ENCODE results near the gene CDH13. TPM values are rescaled to one million over a fixed set of nuclear protein-coding genes. Genes with fewer than 3 reads are reported as not detected.

CDH13 gene
- total RNA-seq, 1 donor from 2014 or later: 45.1 TPM

DNA sequence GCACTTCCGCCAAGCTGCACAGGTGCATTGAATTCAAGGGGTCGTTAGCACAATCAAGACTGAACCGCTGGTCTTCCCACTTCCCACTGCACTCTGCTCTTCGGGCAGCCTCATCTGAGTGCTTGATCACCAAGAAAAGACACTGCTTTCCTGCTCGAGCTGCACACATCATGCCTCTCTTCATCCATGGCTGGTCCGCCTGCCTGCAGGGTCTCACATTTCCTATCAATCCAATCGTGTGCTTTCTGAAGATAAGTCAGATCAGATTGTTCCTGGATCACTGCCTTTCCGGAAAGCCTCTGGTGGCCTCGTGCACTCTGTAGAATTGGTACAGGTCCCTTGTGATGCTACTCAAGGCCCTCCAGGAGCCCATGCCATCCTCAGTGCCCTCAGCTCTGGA, 1150.2 kb downstream of the CDH13 start:
- Mint-ChIP-seq H3K4me1 (ENCODE audit: low read depth) (peaks cover 6% of the 10 kb centered on the region), H3K36me3 (ENCODE audit: low read depth) (no peaks in the 10 kb centered on the region), H3K27me3 (ENCODE audit: low read depth) (peaks cover 2% of the 10 kb centered on the region), H3K9me3 (ENCODE audit: low read depth) (no peaks in the 10 kb centered on the region), H3K4me3 (ENCODE audit: unreplicated experiment) (no peak overlapping the region), H3K27ac (ENCODE audit: unreplicated experiment) (no peak overlapping the region)
- no peak for DNase-seq (ENCODE audit: low spot score)
- TF ChIP-seq, protein P1, sequence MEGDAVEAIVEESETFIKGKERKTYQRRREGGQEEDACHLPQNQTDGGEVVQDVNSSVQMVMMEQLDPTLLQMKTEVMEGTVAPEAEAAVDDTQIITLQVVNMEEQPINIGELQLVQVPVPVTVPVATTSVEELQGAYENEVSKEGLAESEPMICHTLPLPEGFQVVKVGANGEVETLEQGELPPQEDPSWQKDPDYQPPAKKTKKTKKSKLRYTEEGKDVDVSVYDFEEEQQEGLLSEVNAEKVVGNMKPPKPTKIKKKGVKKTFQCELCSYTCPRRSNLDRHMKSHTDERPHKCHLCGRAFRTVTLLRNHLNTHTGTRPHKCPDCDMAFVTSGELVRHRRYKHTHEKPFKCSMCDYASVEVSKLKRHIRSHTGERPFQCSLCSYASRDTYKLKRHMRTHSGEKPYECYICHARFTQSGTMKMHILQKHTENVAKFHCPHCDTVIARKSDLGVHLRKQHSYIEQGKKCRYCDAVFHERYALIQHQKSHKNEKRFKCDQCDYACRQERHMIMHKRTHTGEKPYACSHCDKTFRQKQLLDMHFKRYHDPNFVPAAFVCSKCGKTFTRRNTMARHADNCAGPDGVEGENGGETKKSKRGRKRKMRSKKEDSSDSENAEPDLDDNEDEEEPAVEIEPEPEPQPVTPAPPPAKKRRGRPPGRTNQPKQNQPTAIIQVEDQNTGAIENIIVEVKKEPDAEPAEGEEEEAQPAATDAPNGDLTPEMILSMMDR (IDR thresholded peaks at IDR 0.05): no peak

DNA sequence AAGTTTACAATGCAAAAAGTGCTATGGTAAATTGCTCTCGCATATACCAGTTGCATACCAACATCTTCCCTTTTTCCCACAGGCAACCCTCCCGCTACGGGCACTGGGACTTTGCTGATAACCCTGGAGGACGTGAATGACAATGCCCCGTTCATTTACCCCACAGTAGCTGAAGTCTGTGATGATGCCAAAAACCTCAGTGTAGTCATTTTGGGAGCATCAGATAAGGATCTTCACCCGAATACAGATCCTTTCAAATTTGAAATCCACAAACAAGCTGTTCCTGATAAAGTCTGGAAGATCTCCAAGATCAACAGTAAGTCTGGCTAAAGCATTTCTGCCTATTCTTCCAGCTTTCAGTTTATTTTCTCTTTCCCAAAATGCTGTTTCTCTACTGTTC, 1153.1 kb downstream of the CDH13 start:
- TF ChIP-seq, protein P1 (IDR thresholded peaks at IDR 0.05): no peak
- no peaks in the 10 kb centered on the region for H3K36me3 Mint-ChIP-seq (ENCODE audit: low read depth)
- no peak overlapping the region for H3K27ac Mint-ChIP-seq (ENCODE audit: unreplicated experiment)
- H3K4me3 Mint-ChIP-seq (ENCODE audit: unreplicated experiment): no peak overlapping the region
- no peaks in the 10 kb centered on the region for H3K9me3 Mint-ChIP-seq (ENCODE audit: low read depth)
- peaks cover 6% of the 10 kb centered on the region for H3K4me1 Mint-ChIP-seq (ENCODE audit: low read depth)
- peaks cover 2% of the 10 kb centered on the region for H3K27me3 Mint-ChIP-seq (ENCODE audit: low read depth)
- DNase-seq (ENCODE audit: low spot score): no peak

DNA sequence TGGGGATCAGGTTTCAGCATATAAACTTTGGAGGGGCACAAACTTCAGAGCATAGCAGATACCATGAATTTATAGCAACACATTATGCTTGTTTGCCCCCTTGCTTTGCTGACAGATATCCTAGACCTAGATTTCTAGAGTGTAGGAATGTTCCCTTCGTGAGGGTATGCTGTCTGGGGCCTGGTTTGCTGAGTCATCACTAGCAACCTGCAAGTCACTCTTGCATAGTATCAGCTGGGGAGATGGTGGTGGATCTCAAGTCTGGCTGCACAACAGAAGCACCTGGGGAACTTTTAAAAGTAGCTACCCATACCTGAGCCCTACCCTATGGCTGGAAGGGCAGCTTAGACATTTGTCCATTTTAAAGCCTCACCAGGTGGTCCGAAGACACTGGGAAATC, 1158.7 kb downstream of the CDH13 start:
- H3K4me1 Mint-ChIP-seq (ENCODE audit: low read depth): no peaks in the 10 kb centered on the region
- H3K27ac Mint-ChIP-seq (ENCODE audit: unreplicated experiment): no peak overlapping the region
- TF ChIP-seq, protein P1 (IDR thresholded peaks at IDR 0.05): no peak
- H3K36me3 Mint-ChIP-seq (ENCODE audit: low read depth): no peaks in the 10 kb centered on the region
- H3K4me3 Mint-ChIP-seq (ENCODE audit: unreplicated experiment): no peak overlapping the region
- no peak for DNase-seq (ENCODE audit: low spot score)
- no peaks in the 10 kb centered on the region for H3K9me3 Mint-ChIP-seq (ENCODE audit: low read depth)
- no peaks in the 10 kb centered on the region for H3K27me3 Mint-ChIP-seq (ENCODE audit: low read depth)

DNA sequence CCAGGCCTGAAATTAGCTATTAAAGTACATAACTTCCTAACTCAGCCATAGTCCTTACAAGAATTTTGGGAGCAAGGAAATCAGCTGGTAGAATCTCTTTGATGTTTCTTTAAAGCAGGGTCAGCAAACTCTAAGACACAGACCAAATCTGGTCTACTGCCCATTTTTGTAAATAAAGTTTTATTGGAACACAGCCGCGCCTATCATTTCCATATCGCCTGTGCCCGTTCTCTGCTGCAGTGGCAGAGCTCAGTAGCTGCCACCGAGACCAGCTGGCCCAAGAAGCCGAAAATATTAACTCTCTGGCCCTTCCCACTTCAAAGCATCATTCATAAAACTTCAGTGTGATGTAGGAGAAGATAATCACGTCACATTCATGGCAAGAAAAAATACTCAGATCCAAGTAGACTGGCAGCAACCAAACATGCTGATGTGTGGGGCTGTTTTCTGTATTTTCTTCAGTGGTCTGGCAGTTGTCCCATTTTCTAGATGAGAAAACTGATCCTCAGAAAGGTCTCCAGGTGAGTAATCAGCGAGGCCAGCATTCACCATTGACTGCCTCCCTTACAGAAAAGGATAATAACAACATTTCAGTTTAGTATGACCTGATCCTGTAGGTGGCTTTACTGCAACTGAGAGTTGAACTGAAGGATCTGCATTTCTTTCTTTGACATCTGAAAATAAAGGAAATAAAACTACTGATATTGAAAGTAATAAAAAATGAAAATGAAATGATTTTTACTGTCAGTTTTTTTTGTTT, 1163.1 kb downstream of the CDH13 start:
- TF ChIP-seq, protein P1 (IDR thresholded peaks at IDR 0.05): no peak
- Mint-ChIP-seq H3K27me3 (ENCODE audit: low read depth) (no peaks in the 10 kb centered on the region), H3K36me3 (ENCODE audit: low read depth) (no peaks in the 10 kb centered on the region), H3K9me3 (ENCODE audit: low read depth) (peaks cover 5% of the 10 kb centered on the region), H3K4me3 (ENCODE audit: unreplicated experiment) (no peak overlapping the region), H3K27ac (ENCODE audit: unreplicated experiment) (no peak overlapping the region), H3K4me1 (ENCODE audit: low read depth) (no peaks in the 10 kb centered on the region)
- DNase-seq (ENCODE audit: low spot score): no peak

DNA sequence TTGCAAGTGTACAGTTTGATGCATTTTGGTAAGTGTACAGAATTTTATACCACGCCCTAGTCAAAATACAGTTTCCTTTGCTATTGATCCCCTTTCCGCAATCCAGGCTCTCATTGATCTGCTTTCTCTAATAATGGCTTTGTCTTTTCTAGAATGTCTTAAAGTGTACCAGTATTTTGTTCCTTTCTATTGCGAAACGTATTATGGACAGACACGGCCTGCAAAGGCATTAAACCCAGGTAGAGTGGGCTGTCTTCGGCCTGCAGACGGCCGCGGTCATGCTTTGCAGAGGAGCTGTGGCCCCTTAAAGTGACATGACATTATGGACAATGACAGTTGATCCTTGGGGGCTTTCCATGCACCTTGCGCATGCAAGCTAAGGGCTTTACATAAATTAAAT, 1165.1 kb downstream of the CDH13 start:
- TF ChIP-seq, protein P1 (IDR thresholded peaks at IDR 0.05): no peak
- DNase-seq (ENCODE audit: low spot score): no peak
- Mint-ChIP-seq H3K4me3 (ENCODE audit: unreplicated experiment) (no peak overlapping the region), H3K36me3 (ENCODE audit: low read depth) (no peaks in the 10 kb centered on the region), H3K27me3 (ENCODE audit: low read depth) (no peaks in the 10 kb centered on the region), H3K4me1 (ENCODE audit: low read depth) (no peaks in the 10 kb centered on the region), H3K9me3 (ENCODE audit: low read depth) (peaks cover 5% of the 10 kb centered on the region), H3K27ac (ENCODE audit: unreplicated experiment) (no peak overlapping the region)
